Left lung (tissue), 10 donors: ENCODE results near the gene ZNF48. TPM values are rescaled to one million over a fixed set of nuclear protein-coding genes. Genes with fewer than 3 reads are reported as not detected.

Experiments
- ATAC-seq: fragments of 200-7000 bp; cut with Tn5 transposase; one replicate; pipeline ENCODE4 v1.9.1; 2020; ENCODE audit warnings: moderate library complexity
- DNase-seq, 4 donors: peaks; one replicate each; pipeline ENCODE4 v3.0.0-alpha.2; 2013 to 2020
- H3K27ac ChIP-seq, 2 donors: fragments of 200-600 bp; sonication (generic) in 1 of 2; one replicate each; pipeline versions ENCODE4 v1.5.0 to v1.8.0; 2020 to 2021
- H3K27me3 ChIP-seq, 2 donors: fragments of 200-600 bp; sonication (generic) in 1 of 2; one replicate each; pipeline versions ENCODE4 v1.5.0 to v1.8.0; 2020 to 2021
- H3K36me3 ChIP-seq, 2 donors: fragments of 200-600 bp; sonication (generic) in 1 of 2; one replicate each; pipeline versions ENCODE4 v1.5.0 to v1.8.0; 2020 to 2021
- H3K4me1 ChIP-seq, 2 donors: fragments of 200-600 bp; one replicate each; pipeline ENCODE4 v1.8.0; 2021
- H3K4me3 ChIP-seq, 2 donors: fragments of 200-600 bp; sonication (generic) in 1 of 2; one replicate each; pipeline versions ENCODE4 v1.5.0 to v1.8.0; 2020 to 2021; ENCODE audit warnings: mild to moderate bottlenecking in 1 of 2
- H3K9me3 ChIP-seq, 2 donors: fragments of 200-600 bp; sonication (generic) in 1 of 2; one replicate each; pipeline versions ENCODE4 v1.5.0 to v1.8.0; 2020 to 2021
- CTCF ChIP-seq, 2 donors: fragments of 200-600 bp; sonication (generic) in 1 of 2; IDR thresholded peaks; one replicate each; pipeline versions ENCODE4 v1.5.0 to v1.8.0; 2021; ENCODE audit warnings: antibody characterized with exemption in 2 of 2
- intact Hi-C, 2 donors: fragments of 100-400 bp; cut with DNase I; formaldehyde crosslinking; loops; one replicate each; pipeline versions ENCODE4 v1.11.2 to v1.14.2; 2022
- polyA plus RNA-seq, 6 donors: library from polyadenylated mRNA; unstranded; fragments of 120-200 nt; gene quantifications; one replicate each; pipeline ENCODE4 v1.2.1, GENCODE V29; 2013; ENCODE audit not compliant: insufficient read length in 6 of 6
- total RNA-seq, 2 donors: library from RNA; stranded (reverse); fragmentation: NEBNext Ultra II Directional; extraction: Animal tissue kit (Norgen Biotek cat#: 25700); gene quantifications; one replicate each; pipeline ENCODE4 v1.2.1, GENCODE V29; 2021
- donor health status: DM: no; HTN: yes; CAD: no.
- donor health status: DM: no; HTN: no; CAD: no.

The ZNF48 gene
- total and polyA plus RNA-seq, 8 donors: 6.8 to 11.7 (median 8.4) TPM

GRCh38 chr16:30377812-30378235 lies 17.4 kb upstream of the ZNF48 start:
- peak overlapping the region; percentile 45 to 69 for H3K4me3 ChIP-seq
- H3K36me3 ChIP-seq: no peaks in the 10 kb centered on the region
- H3K27ac ChIP-seq: peak overlapping the region; percentile 99 to 100
- H3K4me1 ChIP-seq: peaks cover 4 to 33% of the 10 kb centered on the region in 2 donors
- no peaks in the 10 kb centered on the region for H3K27me3 ChIP-seq
- intact Hi-C loops: no loop called here
- TF ChIP-seq CTCF (IDR thresholded peaks at IDR 0.05): no peak
- no peaks in the 10 kb centered on the region for H3K9me3 ChIP-seq
- ATAC-seq (peak; percentile 76), DNase-seq (peak; percentile 90 to 98 (median 94))

- peaks cover 4 to 33% of the 10 kb centered on the region in 2 donors for H3K4me1 ChIP-seq
Observed at GRCh38 chr16:30378236-30379157, 16.7 kb upstream of the ZNF48 start.

GRCh38 chr16:30379158-30379783 lies 15.9 kb upstream of the ZNF48 start:
- ATAC-seq (no peak), DNase-seq (no peak)
- TF ChIP-seq CTCF (IDR thresholded peaks at IDR 0.05): no peak
- Histone ChIP-seq H3K4me3 (peak overlapping the region; percentile 45 to 69), H3K27ac (peak overlapping the region; percentile 99 to 100), H3K27me3 (no peaks in the 10 kb centered on the region), H3K9me3 (no peaks in the 10 kb centered on the region), H3K4me1 (peaks cover 4 to 33% of the 10 kb centered on the region in 2 donors), H3K36me3 (no peaks in the 10 kb centered on the region)
- intact Hi-C loops: no loop called here

More at GRCh38 chr16:30378236-30379157, 16.7 kb upstream of the ZNF48 start:
- Histone ChIP-seq H3K27me3 (no peaks in the 10 kb centered on the region), H3K36me3 (no peaks in the 10 kb centered on the region), H3K27ac (peak overlapping the region; percentile 99 to 100), H3K9me3 (no peaks in the 10 kb centered on the region), H3K4me3 (peak overlapping the region; percentile 45 to 69)
- DNase-seq (peak; percentile 97 to 100 (median 99)), ATAC-seq (peak; percentile 97)
- intact Hi-C loops: no loop called here
- TF ChIP-seq CTCF (IDR thresholded peaks at IDR 0.05): no peak

- Histone ChIP-seq H3K27ac (no peak overlapping the region), H3K4me3 (no peak overlapping the region), H3K27me3 (no peaks in the 10 kb centered on the region), H3K9me3 (no peaks in the 10 kb centered on the region), H3K4me1 (peaks cover 4 to 33% of the 10 kb centered on the region in 2 donors), H3K36me3 (no peaks in the 10 kb centered on the region)
- ATAC-seq (no peak), DNase-seq (no peak)
- intact Hi-C loops: no loop called here
- TF ChIP-seq CTCF (IDR thresholded peaks at IDR 0.05): no peak
Observed at GRCh38 chr16:30380072-30380802, 15.0 kb upstream of the ZNF48 start.
